B cell (primary cell): ENCODE data around the gene CCND2. TPM values are rescaled to one million over a fixed set of nuclear protein-coding genes. Genes with fewer than 3 reads are reported as not detected.

ENCODE experiments used
- ATAC-seq: fragments of 200-7000 bp; cut with Tn5 transposase; one replicate; pipeline ENCODE4 v1.10.0; 2021; ENCODE audit warnings: low read depth, mild to moderate bottlenecking, moderate number of reproducible peaks, moderate library complexity
- CTCF ChIA-PET: fragments of 350-600 bp; sonication (Branson Sonifier 250); formaldehyde crosslinking; loops from one replicate; lab custom pipeline; 2021; ENCODE audit warnings: antibody characterized with exemption, inconsistent platforms; lab: Charles Lee
- POLR2A ChIA-PET: fragments of 350-600 bp; sonication (Branson Sonifier 250); formaldehyde crosslinking; loops from one replicate; lab custom pipeline; 2021; ENCODE audit warnings: antibody characterized with exemption; lab: Charles Lee
- DNase-seq: peaks from one replicate; pipeline ENCODE4 v3.0.0; 2013
- H2AFZ ChIP-seq: 2 replicates; pipeline ENCODE4 v1.6.1; 2012; ENCODE audit warnings: mild to moderate bottlenecking, low read depth, low read length; ENCODE audit not compliant: insufficient read depth, poor library complexity, severe bottlenecking
- H3K27ac ChIP-seq, 2 donors: 1 replicate in 1 of 2; 2 replicates in 1 of 2; pipeline ENCODE4 v1.5.1; 2012 to 2013; ENCODE audit warnings: low read length in 2 of 2, mild to moderate bottlenecking in 2 of 2, moderate library complexity in 1 of 2
- H3K27me3 ChIP-seq, 4 experiments: fragments of 200-600 bp in 1 of 4; sonication (generic) in 1 of 4; replicated peaks in 1 of 4; 1 replicate in 2 of 4; 2 replicates in 2 of 4; pipeline versions ENCODE4 v1.6.1 to v1.7.0; 2013 to 2016; ENCODE audit warnings: low read length in 3 of 4, mild to moderate bottlenecking in 2 of 4, mixed read lengths in 1 of 4, moderate library complexity in 1 of 4; ENCODE audit not compliant: insufficient read depth in 4 of 4, control insufficient read depth in 3 of 4; ENCODE audit errors: control extremely low read depth in 1 of 4
- H3K36me3 ChIP-seq, 2 experiments: replicated peaks in 1 of 2; 1 replicate in 1 of 2; 2 replicates in 1 of 2; pipeline versions ENCODE4 v1.6.1 to v1.7.1; 2013; ENCODE audit warnings: low read length in 1 of 2; ENCODE audit not compliant: insufficient read depth in 2 of 2, control insufficient read depth in 1 of 2; ENCODE audit errors: control extremely low read depth in 1 of 2, extremely low read depth in 1 of 2
- H3K4me1 ChIP-seq, 2 donors: fragments of 200-600 bp in 1 of 2; sonication (generic) in 1 of 2; 1 replicate in 1 of 2; 2 replicates in 1 of 2; pipeline versions ENCODE4 v1.5.1 to v1.6.1; 2013 to 2017; ENCODE audit warnings: low read length in 2 of 2; ENCODE audit not compliant: control insufficient read depth in 2 of 2, insufficient read depth in 2 of 2
- H3K4me2 ChIP-seq: replicated peaks from 2 replicates; pipeline ENCODE3; 2012; ENCODE audit warnings: mild to moderate bottlenecking, low read depth, low read length; ENCODE audit not compliant: poor library complexity, severe bottlenecking
- H3K4me3 ChIP-seq, 5 experiments: fragments of 200-600 bp in 1 of 5; sonication (generic) in 1 of 5; 1 replicate in 3 of 5; 2 replicates in 2 of 5; pipeline versions ENCODE4 v1.5.1 to v1.7.0; 2011 to 2016; ENCODE audit warnings: low read length in 4 of 5, mild to moderate bottlenecking in 4 of 5, low read depth in 2 of 5, control low read depth in 1 of 5, moderate library complexity in 1 of 5; ENCODE audit not compliant: insufficient read depth in 1 of 5; ENCODE audit errors: control extremely low read depth in 1 of 5, extremely low read depth in 1 of 5
- H3K79me2 ChIP-seq: fragments of 200-600 bp; sonication (generic); one replicate; pipeline ENCODE4 v1.6.0; 2016; ENCODE audit warnings: low read length; ENCODE audit not compliant: control insufficient read depth, insufficient read depth
- H3K9ac ChIP-seq: fragments of 200-600 bp; sonication (generic); 2 replicates; pipeline ENCODE4 v1.6.1; 2017; ENCODE audit warnings: mild to moderate bottlenecking, low read length, moderate library complexity
- H3K9me3 ChIP-seq, 3 donors: one replicate each; pipeline versions ENCODE4 v1.6.1 to v1.7.1; 2013; ENCODE audit warnings: low read length in 2 of 3; ENCODE audit not compliant: control insufficient read depth in 2 of 3, insufficient read depth in 1 of 3; ENCODE audit errors: control extremely low read depth in 1 of 3
- H4K20me1 ChIP-seq: 2 replicates; pipeline ENCODE4 v1.6.0; 2012; ENCODE audit warnings: mild to moderate bottlenecking, low read length; ENCODE audit not compliant: insufficient read depth, control insufficient read depth, poor library complexity, severe bottlenecking
- H3K27ac Mint-ChIP-seq: one replicate; pipeline ENCODE4 v1.8.0; 2021; ENCODE audit warnings: mixed read lengths
- H3K27me3 Mint-ChIP-seq: one replicate; pipeline ENCODE4 v1.8.0; 2021; ENCODE audit warnings: mixed read lengths
- H3K4me1 Mint-ChIP-seq: one replicate; pipeline ENCODE4 v1.8.0; 2021; ENCODE audit warnings: mixed read lengths
- H3K4me3 Mint-ChIP-seq: one replicate; pipeline ENCODE4 v1.8.0; 2021; ENCODE audit warnings: mixed read lengths
- H3K9me3 Mint-ChIP-seq: one replicate; pipeline ENCODE4 v1.8.0; 2022; ENCODE audit warnings: mixed read lengths; ENCODE audit not compliant: insufficient read depth
- CTCF ChIP-seq: fragments of 200-600 bp; IDR thresholded peaks from one replicate; pipeline ENCODE4 v1.8.0; 2022; ENCODE audit warnings: antibody characterized with exemption, mild to moderate bottlenecking
- EZH2 ChIP-seq: IDR thresholded peaks from 2 replicates; pipeline ENCODE4 v1.6.1; 2012; ENCODE audit warnings: borderline replicate concordance, low read depth, mild to moderate bottlenecking, moderate library complexity, low read length; ENCODE audit not compliant: insufficient read depth, poor library complexity, severe bottlenecking
- WGBS: methylation state at CpG from one replicate; pipeline ENCODE4 v1.1.5; 2013; ENCODE audit warnings: missing lambda C conversion rate; ENCODE audit not compliant: insufficient coverage; 5-methylcytosine and 5-hydroxymethylcytosine counted together
- intact Hi-C: fragments of 100-400 bp; cut with micrococcal nuclease; formaldehyde crosslinking; loops from one replicate; pipeline ENCODE4 v1.10.0; 2022
- polyA minus RNA-seq: library from RNA; depleted of rRNA, polyadenylated mRNA; stranded (reverse); fragments of >200 nt; gene quantifications from 2 replicates; pipeline ENCODE4 v1.2.3, GENCODE V29; 2012
- polyA plus RNA-seq: library from polyadenylated mRNA; depleted of rRNA; stranded (reverse); fragments of >200 nt; gene quantifications from 2 replicates; pipeline ENCODE4 v1.2.3, GENCODE V29; 2012
- total RNA-seq, 2 donors: library from RNA; stranded (reverse); fragments of 120-200 nt in 1 of 2; gene quantifications; 1 replicate in 1 of 2; 2 replicates in 1 of 2; pipeline versions ENCODE4 v1.2.3 to v1.2.4, GENCODE V29; 2013 to 2022

The CCND2 gene
- 20.6 and 23.0 TPM in 2 replicates for total RNA-seq
- total RNA-seq (2013), result 26.1 TPM
- 9.2 and 20.7 TPM in 2 replicates for polyA plus RNA-seq
- 21.0 and 32.8 TPM in 2 replicates for polyA minus RNA-seq

DNA sequence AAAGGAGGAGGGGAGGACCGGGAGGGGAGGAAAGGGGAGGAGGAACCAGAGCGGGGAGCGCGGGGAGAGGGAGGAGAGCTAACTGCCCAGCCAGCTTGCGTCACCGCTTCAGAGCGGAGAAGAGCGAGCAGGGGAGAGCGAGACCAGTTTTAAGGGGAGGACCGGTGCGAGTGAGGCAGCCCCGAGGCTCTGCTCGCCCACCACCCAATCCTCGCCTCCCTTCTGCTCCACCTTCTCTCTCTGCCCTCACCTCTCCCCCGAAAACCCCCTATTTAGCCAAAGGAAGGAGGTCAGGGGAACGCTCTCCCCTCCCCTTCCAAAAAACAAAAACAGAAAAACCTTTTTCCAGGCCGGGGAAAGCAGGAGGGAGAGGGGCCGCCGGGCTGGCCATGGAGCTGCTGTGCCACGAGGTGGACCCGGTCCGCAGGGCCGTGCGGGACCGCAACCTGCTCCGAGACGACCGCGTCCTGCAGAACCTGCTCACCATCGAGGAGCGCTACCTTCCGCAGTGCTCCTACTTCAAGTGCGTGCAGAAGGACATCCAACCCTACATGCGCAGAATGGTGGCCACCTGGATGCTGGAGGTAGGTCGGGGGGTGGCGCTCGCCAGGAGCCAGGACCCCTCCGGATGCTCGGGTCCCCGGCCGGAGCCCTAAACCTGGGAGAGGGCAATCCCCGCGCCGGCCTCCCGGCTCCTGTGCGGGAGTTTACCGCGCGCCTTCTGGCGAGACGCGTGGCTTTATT lies at the start of gene CCND2:
TSS of gene CCND2 (plus strand) at position 111 of the 744 bp plus-strand sequence. CDS start at position 390, 279 bp downstream.
- Mint-ChIP-seq H3K27me3 (no peaks in the 10 kb centered on the region), H3K27ac (peak within 1 kb of the TSS; percentile 97), H3K4me3 (peak within 1 kb of the TSS; percentile 99), H3K9me3 (no peaks in the 10 kb centered on the region), H3K4me1 (peaks cover 40% of the 10 kb centered on the region)
- Histone ChIP-seq H2AFZ (peak within 1 kb of the TSS; percentile 74), H3K9ac (peak within 1 kb of the TSS; percentile 91), H3K4me3 (peak within 1 kb of the TSS; percentile 75 to 90 (median 82)), H4K20me1 (peaks cover 9% of the 10 kb centered on the region), H3K4me1 (peaks cover 18 to 52% of the 10 kb centered on the region in 2 donors), H3K27ac (peak within 1 kb of the TSS; percentile 97 to 99), H3K4me2 (peak within 1 kb of the TSS; percentile 79), H3K36me3 (peaks cover 0 to 19% of the 10 kb centered on the region in 2 experiments), H3K9me3 (no peaks in the 10 kb centered on the region), H3K79me2 (peaks cover 37% of the 10 kb centered on the region), H3K27me3 (no peaks in the 10 kb centered on the region)
- CTCF ChIA-PET, result interaction anchor here (0.7 to 12.6 kb wide), 13 partner anchors 59 to 387 kb away, joined by 3 to 396 read pairs (median 8); no protein-coding TSS in a partner anchor
- under 1% methylated on average over 52 of the region's 52 CpGs for WGBS
- intact Hi-C loops, result loop anchor here (10.0 kb wide), 1 partner anchor 969 kb away; no protein-coding TSS in a partner anchor
- POLR2A ChIA-PET, result interaction anchor here (2.7 kb wide), 1 partner anchor 131 kb away, joined by 16 read pairs; no protein-coding TSS in a partner anchor
- peak; percentile 73 for DNase-seq
- no peak for TF ChIP-seq CTCF
- TF ChIP-seq EZH2, result no peak
- ATAC-seq, result no peak
